GM20000 (cell line): ENCODE results near the gene C11orf65.

Experiments
- DNase-seq: peaks from one replicate; pipeline ENCODE4 v3.0.0; 2012; ENCODE audit warnings: low spot score
- TF ChIP-seq, protein P1 (sequence below): IDR thresholded peaks from 2 replicates; pipeline ENCODE4 v1.5.1; 2012; ENCODE audit warnings: mild to moderate bottlenecking, control low read depth; ENCODE audit errors: extremely low read depth, missing control alignments

C11orf65 gene, protein sequence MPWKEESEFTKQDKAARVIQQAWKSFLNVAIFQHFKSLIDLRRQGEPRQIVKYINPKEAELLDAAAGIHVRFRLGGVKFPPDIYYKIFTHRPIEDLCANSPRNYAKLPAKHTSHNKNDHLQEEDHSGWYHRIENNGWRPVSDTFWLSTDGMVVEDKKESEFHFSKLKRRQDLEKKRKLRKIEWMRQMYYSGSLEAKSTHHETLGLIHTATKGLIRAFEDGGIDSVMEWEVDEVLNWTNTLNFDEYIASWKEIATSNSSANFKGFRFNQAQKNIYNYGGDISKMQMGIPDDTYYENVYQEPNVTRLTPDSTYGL

DNA sequence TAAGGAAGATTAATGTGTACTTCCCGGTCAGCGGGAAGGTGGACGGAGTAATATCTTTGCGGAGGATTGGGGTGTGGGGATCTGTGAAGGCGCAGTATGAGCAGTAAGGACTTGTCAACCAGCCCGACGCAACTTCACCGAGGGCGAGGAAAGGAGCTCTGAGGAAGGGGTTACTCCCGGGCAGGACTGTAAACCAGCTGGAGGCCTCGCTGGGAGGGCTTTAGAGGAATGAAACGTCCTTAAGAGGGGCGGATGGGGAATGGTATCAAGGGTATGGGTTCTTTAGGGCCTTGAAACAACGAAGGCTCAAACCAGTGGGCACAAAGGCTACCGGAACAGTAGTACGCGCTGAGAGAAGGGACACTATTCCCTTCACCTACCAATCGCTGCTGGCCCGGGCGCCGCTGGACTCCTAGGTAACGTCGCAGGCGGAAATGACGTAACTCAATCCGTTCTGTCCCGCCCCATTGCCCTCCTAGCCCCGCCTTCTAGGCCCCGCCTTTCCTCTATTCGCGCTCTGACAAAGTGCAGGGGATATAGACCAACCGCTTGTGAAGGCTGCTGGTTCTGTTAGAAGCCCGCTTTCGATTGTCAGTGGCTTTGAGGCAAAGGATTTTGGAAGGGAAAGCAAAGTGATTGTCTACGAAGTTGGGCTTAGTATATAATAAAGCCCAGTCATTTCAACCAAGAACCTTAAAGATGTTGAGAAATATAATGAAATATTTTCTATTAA lies at the start of gene C11orf65:
C11orf65 (minus strand) TSS at position 439 of the 733 bp plus-strand sequence. CDS start 5,970 bp downstream, outside the sequence.
- peak; percentile 89 for DNase-seq
- TF ChIP-seq, protein P1, sequence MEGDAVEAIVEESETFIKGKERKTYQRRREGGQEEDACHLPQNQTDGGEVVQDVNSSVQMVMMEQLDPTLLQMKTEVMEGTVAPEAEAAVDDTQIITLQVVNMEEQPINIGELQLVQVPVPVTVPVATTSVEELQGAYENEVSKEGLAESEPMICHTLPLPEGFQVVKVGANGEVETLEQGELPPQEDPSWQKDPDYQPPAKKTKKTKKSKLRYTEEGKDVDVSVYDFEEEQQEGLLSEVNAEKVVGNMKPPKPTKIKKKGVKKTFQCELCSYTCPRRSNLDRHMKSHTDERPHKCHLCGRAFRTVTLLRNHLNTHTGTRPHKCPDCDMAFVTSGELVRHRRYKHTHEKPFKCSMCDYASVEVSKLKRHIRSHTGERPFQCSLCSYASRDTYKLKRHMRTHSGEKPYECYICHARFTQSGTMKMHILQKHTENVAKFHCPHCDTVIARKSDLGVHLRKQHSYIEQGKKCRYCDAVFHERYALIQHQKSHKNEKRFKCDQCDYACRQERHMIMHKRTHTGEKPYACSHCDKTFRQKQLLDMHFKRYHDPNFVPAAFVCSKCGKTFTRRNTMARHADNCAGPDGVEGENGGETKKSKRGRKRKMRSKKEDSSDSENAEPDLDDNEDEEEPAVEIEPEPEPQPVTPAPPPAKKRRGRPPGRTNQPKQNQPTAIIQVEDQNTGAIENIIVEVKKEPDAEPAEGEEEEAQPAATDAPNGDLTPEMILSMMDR, result no peak

DNA sequence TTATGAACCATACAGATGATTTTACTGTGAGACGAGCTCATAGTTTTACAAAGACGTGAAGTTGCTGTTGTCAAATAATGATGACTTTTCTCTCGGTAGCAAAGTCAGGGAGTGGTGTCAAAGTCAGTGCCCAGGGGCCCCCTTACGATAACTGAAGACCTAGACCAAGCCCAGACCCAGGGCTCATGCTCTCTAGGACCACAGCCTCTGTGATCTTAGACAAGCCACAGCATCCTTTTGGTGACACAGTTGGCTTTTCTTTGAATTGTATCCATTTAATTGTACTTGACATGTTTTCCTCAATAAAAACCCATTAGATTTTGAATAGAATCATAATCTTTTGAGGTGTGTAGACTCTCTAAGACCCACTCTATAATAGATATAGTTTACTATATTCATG lies 48.8 kb upstream of the C11orf65 start:
- DNase-seq, result no peak

DNA sequence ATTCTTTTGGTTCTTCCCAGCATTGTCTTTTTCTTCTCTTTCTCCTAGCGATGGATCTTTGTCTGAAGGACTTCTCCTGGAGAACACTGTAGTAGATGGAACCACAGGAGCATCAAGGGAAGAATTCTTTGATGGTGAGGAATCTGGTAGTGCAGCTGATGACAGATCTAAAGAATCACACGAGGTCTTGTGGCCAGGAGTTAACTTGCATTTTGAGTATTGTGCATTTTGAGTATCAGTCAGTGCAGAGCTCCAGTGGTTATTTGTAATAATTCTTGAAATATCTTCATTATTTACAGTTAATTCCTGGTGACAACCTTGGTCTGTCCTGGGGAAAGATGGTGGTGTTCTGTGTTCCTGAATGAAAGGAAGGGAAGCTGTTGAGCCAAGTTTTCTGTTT lies 45.4 kb upstream of the C11orf65 start:
- TF ChIP-seq, protein P1, result no peak
- DNase-seq, result no peak

More for the DNA sequence above, 48.8 kb upstream of the C11orf65 start:
- TF ChIP-seq, protein P1, result no peak

DNA sequence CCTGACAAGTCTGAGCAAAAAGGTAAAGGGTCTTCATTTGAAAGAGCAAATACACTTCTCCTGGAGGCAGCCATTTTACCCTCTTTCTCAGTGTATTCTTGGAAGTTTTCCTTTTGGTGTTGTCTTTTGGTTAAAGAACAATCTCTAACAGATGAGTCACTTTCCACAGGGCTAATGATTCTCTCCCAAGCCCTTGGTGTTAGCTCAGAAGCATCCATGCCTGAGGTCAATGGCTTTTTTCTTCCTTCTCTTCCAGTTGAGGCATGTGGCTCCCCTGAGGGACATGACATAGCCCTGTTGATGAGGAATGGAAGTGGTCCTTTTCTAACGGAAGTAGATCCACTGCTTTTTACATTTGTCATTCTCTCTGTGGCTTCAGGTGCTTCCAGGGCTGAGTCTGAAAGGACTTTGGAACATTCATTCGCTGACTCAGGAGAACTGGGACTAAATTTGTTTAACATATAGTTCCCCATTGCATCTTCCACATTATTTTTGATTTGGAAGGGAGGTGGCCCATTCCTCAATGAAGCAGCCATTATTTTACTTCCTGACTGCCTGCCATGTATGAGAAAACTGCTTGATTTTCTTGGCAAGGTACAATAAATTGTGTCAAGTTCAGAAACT lies 44.6 kb upstream of the C11orf65 start:
- TF ChIP-seq, protein P1, result no peak
- DNase-seq, result no peak

DNA sequence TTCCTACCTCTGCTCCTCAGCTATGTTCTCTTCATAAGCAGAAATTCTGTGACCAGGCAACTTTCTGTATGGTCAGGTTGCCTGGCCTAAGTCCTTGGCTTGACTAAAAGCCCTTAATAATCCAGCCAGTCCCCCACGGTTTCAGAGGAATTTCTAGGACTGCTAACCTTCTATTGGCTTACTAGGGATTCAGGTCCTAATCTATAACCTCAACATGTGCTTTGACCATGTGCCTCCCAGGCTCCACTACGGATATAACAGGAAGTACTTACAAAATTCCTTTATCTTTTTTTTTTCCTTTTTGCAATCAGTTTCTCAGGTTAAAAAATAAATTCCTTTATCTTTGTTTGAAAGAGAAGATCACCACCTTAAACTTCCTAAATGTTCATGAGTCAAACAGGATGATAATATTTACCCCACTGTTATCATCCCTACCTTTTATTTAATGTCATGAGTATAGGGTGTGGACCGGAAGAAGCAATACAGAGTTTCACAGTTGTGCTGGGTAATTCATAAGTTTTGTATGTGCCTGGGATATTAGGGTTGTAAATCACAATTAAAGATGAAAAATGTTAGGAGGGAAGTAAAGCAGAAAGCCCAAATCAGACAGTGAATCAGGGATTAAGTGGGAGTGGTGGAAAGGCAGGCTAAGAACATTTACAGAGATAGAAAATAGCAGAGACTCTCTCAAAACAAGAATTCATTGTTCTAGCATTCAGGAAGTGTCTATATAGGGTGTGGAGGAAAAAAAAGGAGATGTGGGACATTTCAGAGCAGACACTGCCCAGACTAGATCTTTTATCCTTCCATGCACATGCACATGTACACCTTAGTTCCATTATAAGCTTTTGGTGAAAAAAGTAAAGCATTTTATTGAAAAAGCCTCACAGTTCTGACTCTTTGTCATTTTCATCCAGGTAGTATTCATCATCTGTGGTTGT lies 41.6 kb upstream of the C11orf65 start:
- DNase-seq, result no peak
- TF ChIP-seq, protein P1, result no peak

DNA sequence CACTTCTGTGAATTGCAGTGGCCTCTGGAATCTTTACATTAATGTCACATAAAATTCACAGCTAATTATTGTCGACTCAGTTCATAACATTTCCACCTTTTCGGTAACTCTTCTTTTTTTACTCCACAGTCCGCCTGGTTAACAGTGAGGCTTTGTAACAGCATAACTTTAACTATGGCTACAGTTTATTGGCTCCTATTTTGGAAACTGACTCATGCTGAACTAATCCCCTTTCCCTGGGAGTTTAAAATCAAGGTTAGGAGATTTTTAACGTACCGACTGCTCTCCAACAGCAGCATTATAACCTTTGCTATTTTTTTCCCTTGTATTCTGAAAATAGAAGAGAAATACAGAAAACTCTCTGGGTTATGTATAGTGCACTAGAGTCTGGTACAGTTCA lies 34.1 kb upstream of the C11orf65 start:
- DNase-seq, result no peak
- TF ChIP-seq, protein P1, result no peak
